ENCODE measurements around the gene AHDC1. TPM values are rescaled to one million over a fixed set of nuclear protein-coding genes. Genes with fewer than 3 reads are reported as not detected.
A peak's percentile ranks its signal among the peaks of the same experiment; 100 is the strongest.

AHDC1 gene
- total and polyA plus RNA-seq, 2 of the 13 experiments (the other 11 are each of a cell fraction or from before 2014, with no cell fraction given), result 1.0 to 2.7 TPM

DNA sequence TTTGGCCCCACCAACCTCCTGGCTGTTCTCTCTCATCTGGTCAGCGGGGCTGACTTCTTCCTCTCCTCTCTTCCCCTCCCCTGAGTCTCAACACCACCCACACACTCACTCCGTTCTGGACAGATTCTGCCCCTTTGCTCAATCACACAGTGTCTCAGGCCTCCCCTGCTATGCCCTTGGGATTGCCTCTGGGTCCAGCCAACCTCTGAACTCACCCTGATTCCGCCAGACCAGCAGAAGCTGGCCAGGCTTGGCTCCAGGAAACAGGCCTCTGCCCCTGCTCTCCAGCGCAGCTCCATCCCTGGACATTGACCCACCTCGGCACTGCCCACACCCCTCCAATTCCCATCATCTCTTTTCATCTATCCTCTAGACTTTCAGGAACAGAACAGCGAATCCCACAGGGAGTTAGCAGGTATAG is 22.1 kb downstream of the AHDC1 start (continued):
- TF ChIP-seq SPEN (CRISPR knock-in tag; IDR thresholded peaks at IDR 0.05; ENCODE audit: low read depth), result peak; percentile 61; the same call in 1 of the 2 replicates
- no peak for TF ChIP-seq KDM5B (CRISPR knock-in tag; IDR thresholded peaks at IDR 0.05; ENCODE audit: borderline replicate concordance)
- peak; percentile 82 for TF ChIP-seq ZFX (CRISPR knock-in tag; IDR thresholded peaks at IDR 0.05; ENCODE audit: low read depth)
- TF ChIP-seq ZNF10 (CRISPR knock-in tag; IDR thresholded peaks at IDR 0.05; ENCODE audit: borderline replicate concordance, low read depth), result no peak
- TF ChIP-seq ARNT2 (CRISPR knock-in tag; IDR thresholded peaks at IDR 0.05; ENCODE audit: low read depth), result 0 out of 2 replicates have a peak, but pooled peaks have one; percentile 36
- TF ChIP-seq CC2D1A (CRISPR knock-in tag; IDR thresholded peaks at IDR 0.05), result no peak
- TF ChIP-seq ZFY (CRISPR knock-in tag; IDR thresholded peaks at IDR 0.05), result peak; percentile 68
- no peak for TF ChIP-seq ZNF83 (CRISPR knock-in tag; IDR thresholded peaks at IDR 0.05; ENCODE audit: borderline replicate concordance)
- peak; percentile 79; the same call in 1 of the 2 replicates for TF ChIP-seq MTA1 (CRISPR knock-in tag; IDR thresholded peaks at IDR 0.05; ENCODE audit: borderline replicate concordance)
- peak; percentile 32; the same call in 1 of the 2 replicates for TF ChIP-seq CTCF (CRISPR knock-in tag; IDR thresholded peaks at IDR 0.05)
- no peak for TF ChIP-seq RXRA (CRISPR knock-in tag; IDR thresholded peaks at IDR 0.05)
- no peak for TF ChIP-seq PRMT3 (CRISPR knock-in tag; IDR thresholded peaks at IDR 0.05; ENCODE audit: borderline replicate concordance, low read depth)
- no peak for TF ChIP-seq PHB2 (IDR thresholded peaks at IDR 0.05; ENCODE audit: partially characterized antibody)
- TF ChIP-seq KDM1A (CRISPR knock-in tag; IDR thresholded peaks at IDR 0.05), result 0 out of 2 replicates have a peak, but pooled peaks have one; percentile 47
- 0 out of 2 replicates have a peak, but pooled peaks have one; percentile 30 for TF ChIP-seq ZKSCAN5 (CRISPR knock-in tag; IDR thresholded peaks at IDR 0.05)
- TF ChIP-seq ZNF558 (CRISPR knock-in tag; IDR thresholded peaks at IDR 0.05; ENCODE audit: borderline replicate concordance), result no peak
- no peak for TF ChIP-seq ZFP90 (CRISPR knock-in tag; IDR thresholded peaks at IDR 0.05; ENCODE audit: borderline replicate concordance)
- TF ChIP-seq NFE2L2 (IDR thresholded peaks at IDR 0.05; ENCODE audit: low read length), result no peak
- TF ChIP-seq ZBTB38 (CRISPR knock-in tag; IDR thresholded peaks at IDR 0.05), result 0 out of 2 replicates have a peak, but pooled peaks have one; percentile 41
- no peak for TF ChIP-seq SALL2 (CRISPR knock-in tag; IDR thresholded peaks at IDR 0.05)
- peak; percentile 17; the same call in 1 of the 2 replicates for TF ChIP-seq ATF2 (CRISPR knock-in tag; IDR thresholded peaks at IDR 0.05)
- TF ChIP-seq ZNF225 (CRISPR knock-in tag; IDR thresholded peaks at IDR 0.05), result no peak
- TF ChIP-seq ZNF891 (CRISPR knock-in tag; IDR thresholded peaks at IDR 0.05), result 0 out of 2 replicates have a peak, but pooled peaks have one; percentile 59
- TF ChIP-seq SP2 (CRISPR knock-in tag; IDR thresholded peaks at IDR 0.05), result no peak
- TF ChIP-seq EZH2 (conservative IDR thresholded peaks at IDR 0.05; ENCODE audit: low read depth, low read length), result no peak
- peak; percentile 33; the same call in 1 of the 2 replicates for TF ChIP-seq ZNF263 (CRISPR knock-in tag; IDR thresholded peaks at IDR 0.05)
- peak; percentile 73 for TF ChIP-seq HNF4G (IDR thresholded peaks at IDR 0.05; ENCODE audit: borderline replicate concordance, low read depth, low read length)
- no peak for TF ChIP-seq HNF4G (CRISPR knock-in tag; IDR thresholded peaks at IDR 0.05; ENCODE audit: borderline replicate concordance, low read depth)
- TF ChIP-seq ZNF577 (CRISPR knock-in tag; IDR thresholded peaks at IDR 0.05; ENCODE audit: borderline replicate concordance, low read depth), result no peak
- TF ChIP-seq ZNF441 (CRISPR knock-in tag; IDR thresholded peaks at IDR 0.05; ENCODE audit: borderline replicate concordance), result peak; percentile 59; the same call in 1 of the 2 replicates

Data from HepG2 (cell line).